DMS53 (cell line): ENCODE measurements around the gene PRL.

Experiments
- DNase-seq: peaks from one replicate; lab custom pipeline; 2025; lab: John Stamatoyannopoulos, UW

The PRL gene

GRCh38 chr6:22294301-22294700 lies 2.5 kb downstream of the PRL start:
- no peak for DNase-seq

GRCh38 chr6:22290045-22290444 lies 6.8 kb downstream of the PRL start:
- DNase-seq, result no peak

GRCh38 chr6:22288721-22289120 lies 8.1 kb downstream of the PRL start:
- DNase-seq, result no peak

GRCh38 chr6:22284666-22285065 lies 12.2 kb downstream of the PRL start:
- no peak for DNase-seq

- DNase-seq, result no peak
These were observed 15.3 kb downstream of the PRL start for GRCh38 chr6:22281341-22282085.

- no peak for DNase-seq
These were observed 17.4 kb downstream of the PRL start for GRCh38 chr6:22279427-22279826.

GRCh38 chr6:22271081-22271480 lies 25.8 kb downstream of the PRL start:
- DNase-seq, result no peak

- DNase-seq, result no peak
These were observed 33.1 kb downstream of the PRL start for GRCh38 chr6:22263748-22264147.

GRCh38 chr6:22254886-22255285 lies 42.0 kb downstream of the PRL start:
- no peak for DNase-seq

GRCh38 chr6:22253955-22254655 lies 42.7 kb downstream of the PRL start:
- DNase-seq, result no peak

GRCh38 chr6:22251348-22251747 lies 45.5 kb downstream of the PRL start:
- DNase-seq, result no peak

- peak; percentile 15 for DNase-seq
These were observed 46.4 kb downstream of the PRL start for GRCh38 chr6:22250486-22250885.

- DNase-seq, result no peak
These were observed 47.0 kb downstream of the PRL start for GRCh38 chr6:22249711-22250350.

- DNase-seq, result peak; percentile 32
These were observed 48.1 kb downstream of the PRL start for GRCh38 chr6:22248513-22249308.

GRCh38 chr6:22247916-22248482 lies 48.8 kb downstream of the PRL start:
- no peak for DNase-seq

- DNase-seq, result no peak
These were observed 56.8 kb downstream of the PRL start for GRCh38 chr6:22240025-22240424.

GRCh38 chr6:22239261-22239921 lies 57.4 kb downstream of the PRL start:
- no peak for DNase-seq

- no peak for DNase-seq
These were observed 58.0 kb downstream of the PRL start for GRCh38 chr6:22238861-22239260.

GRCh38 chr6:22237526-22237925 lies 59.3 kb downstream of the PRL start:
- no peak for DNase-seq
